NCI-H2196 treated with DMSO at 0.1 percent for 48 hours (cell line): ENCODE measurements around the gene SLMAP.
"Not testable (repeated sequence)": the region's sequence is repeated elsewhere in the genome, so short reads cannot be mapped to it uniquely, and the experiment has no call there.

Experiments
- DNase-seq: peaks from one replicate; lab custom pipeline; 2025; ENCODE audit not compliant: unreplicated experiment; lab: John Stamatoyannopoulos, UW

Gene SLMAP

DNA sequence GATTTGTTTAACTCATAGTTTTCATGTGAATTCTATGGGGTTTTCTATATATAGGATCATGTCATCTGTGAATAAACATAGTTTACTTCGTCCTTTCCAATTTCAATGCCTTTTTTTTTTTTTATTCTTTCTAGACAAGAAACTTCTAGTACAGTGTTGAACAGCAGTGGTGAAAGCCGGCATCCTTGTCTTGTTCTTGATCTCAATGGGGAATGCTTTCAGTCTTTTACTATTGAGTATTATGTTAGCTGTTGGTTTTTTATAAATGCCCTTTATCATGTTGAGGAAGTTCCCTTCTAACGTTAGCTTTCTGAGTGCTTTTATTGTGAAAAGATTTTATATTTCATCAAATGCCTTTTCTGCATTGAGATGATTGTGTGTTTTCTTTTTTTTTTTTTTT, 69.0 kb downstream of the SLMAP start:
- DNase-seq = no peak

DNA sequence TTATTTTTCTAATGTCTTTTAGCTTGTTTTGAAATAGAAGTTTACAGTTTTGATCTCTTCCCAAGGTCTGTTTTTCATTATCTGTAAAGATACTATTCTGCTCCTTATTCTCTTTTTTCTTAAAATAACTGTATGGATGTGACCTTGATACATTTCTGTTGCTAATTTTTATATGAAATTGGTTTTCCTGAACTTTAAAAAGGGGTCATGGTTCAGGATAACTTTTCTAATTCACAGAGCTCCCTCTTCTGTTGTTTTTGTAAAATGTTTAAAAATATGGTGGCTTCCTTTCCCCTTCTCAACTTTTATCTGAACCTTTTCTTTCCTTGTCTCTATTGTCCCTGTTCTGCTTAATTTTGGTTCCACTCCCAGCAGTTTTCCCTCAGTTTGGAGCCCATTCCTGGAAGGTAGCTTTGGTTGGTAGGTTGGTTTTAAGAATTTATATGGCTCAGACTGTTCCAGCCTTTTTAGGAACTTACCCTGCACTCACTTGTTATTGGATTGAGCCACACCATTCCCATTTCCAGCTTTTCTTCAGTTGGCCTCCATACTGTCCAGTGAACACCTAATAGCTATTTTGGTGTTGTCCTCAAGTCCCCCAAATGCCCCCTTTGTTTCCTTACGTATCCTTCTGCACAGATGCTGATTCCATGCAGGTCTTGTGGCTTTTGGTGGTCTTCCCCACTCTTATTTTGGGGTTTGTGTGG, 70.3 kb downstream of the SLMAP start:
- DNase-seq = no peak

DNA sequence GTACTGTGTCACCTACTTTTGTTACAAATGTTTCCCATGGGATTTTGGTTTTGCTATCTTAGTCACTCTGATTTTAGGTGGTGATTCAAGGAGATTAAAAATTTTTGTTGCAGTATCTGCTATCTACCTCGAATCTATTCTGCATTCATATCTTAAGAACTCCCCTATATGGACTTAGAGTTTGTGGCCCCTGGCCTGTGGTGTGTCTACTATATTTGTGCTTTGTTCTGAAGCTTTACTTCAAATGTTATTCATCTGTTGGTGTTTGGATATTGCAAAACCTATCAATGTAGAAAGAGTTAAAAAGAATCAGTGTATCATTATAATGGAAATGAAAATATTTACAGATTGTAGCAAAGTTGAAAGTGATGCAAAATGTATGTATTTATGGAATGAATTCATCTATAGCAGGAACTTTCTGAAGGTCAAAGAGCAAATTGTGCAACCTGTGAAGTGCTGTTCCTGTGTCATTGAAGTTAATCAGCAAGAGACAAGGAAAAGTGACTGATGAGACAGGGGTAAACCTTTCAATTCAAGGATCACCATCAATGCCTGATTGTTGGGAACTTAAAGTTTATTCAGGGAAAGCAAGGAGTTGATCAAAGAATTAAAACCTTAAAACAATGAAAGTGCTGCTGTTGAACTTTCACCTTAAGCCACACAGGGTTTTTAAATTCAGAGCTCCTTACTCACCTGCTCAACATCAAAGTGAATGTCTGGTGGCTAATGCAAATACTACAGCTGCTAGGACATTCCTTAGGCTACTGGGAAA, 71.0 kb downstream of the SLMAP start:
- DNase-seq = no peak

DNA sequence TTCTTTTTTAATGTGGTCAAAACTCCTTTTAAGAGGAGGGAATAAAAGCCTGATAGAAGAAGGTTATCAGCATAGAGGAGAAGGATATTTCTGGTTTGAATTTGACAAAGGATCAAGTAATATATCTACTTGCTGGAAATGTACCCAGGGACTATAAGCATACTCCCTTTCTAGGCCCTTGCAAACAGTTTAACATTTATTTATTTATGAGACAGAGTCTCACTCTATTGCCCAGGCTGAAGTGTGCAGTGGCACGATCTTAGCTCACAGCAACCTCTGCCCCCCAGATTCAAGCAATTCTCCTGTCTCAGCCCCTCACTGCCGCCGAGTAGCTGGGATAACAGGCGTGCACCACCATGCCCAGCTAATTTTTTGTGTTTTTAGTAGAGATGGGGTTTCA, 71.6 kb downstream of the SLMAP start:
- no peak for DNase-seq

DNA sequence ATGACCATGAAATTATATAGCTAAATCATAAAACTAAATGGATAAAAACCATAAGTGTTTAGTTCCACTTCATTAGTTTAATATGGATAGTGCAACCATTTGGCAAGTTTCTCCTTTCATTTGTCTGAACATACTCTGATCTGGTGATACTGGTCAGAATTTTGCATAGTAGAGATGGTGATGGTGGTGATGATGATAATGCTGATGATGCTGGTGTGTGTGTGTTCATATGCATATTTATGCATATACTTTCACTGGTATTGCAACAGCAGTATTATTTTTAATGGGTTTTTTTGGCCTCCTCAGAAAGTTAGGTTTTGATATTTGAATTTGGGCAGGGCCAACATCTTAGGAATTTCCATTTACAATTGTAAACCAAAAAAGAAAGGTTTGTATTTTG, 76.4 kb downstream of the SLMAP start:
- no peak for DNase-seq

DNA sequence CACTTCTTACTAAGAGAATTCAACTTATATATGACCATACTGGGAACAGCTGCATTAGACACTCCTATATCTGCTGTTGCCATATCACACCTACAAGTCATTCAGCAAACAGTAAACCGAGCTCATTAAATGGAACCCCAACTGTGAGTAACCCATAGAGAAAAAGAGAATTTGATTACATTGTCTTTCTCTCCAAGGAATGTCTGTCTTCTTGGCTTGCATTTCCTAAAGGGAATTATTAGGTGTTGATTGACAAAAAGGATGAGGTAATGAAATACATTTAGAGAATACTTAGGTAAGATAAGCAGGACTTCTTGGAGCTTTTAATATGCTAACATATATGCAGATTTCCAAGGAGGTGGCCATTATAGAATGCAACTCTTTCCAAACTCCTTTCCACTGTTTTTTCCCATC, 76.8 kb downstream of the SLMAP start:
- no peak for DNase-seq

DNA sequence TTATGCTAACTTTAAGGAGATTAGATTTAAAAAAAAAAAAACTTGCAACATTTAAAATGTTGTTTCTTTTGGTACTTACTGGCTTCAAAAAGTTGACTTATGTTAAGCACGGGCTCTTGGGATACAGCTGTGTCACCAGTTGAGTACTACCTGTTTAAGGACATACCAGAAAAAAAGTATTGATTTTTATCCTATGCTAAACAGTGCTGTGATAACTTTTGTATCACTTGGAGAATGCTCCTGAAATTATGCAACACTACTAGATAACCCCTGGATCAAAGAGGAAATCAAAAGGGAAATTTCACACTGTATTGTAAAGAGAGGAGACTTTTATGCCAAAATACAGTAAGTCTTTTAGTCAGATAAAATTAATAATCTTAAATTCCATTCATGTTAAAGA, 77.7 kb downstream of the SLMAP start:
- no peak for DNase-seq

DNA sequence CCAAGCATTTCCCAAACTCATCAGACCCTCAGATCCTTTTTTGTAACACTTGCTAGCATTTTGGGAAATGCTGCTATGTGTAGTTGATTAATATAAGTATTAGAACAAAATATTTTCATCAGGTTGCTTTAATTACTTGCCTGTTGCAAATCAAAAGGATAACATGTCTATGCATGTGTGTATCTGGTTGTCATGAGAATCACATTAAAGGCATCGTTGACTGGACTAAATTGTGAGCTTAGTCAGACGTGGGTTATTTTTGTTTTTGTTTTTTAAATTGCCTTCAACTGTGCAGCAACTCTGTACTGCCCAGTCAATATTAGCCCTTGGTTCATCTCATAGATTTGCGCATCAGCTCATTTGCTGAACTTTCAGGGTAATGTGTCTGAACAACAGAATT, 81.6 kb downstream of the SLMAP start:
- DNase-seq = no peak

DNA sequence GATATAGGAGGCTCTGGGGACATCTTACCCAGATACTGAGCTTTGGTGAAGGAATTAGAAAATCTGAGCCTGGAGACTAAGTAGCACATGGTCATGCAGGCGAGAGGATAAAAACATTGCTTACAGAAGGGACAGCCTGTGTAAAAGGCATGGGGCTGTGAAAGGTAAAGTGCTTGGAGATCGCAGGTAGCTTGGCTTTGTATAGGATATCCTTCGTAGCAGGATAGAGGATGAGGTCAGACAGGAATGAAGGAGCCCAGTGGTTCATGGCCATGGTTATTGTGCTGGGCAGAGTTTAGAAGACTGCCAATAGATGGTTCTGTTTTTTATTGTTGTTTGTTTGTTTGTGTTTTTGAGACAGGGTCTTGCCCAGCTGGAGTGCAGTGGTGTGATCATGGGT, 82.5 kb downstream of the SLMAP start:
- DNase-seq = no peak

DNA sequence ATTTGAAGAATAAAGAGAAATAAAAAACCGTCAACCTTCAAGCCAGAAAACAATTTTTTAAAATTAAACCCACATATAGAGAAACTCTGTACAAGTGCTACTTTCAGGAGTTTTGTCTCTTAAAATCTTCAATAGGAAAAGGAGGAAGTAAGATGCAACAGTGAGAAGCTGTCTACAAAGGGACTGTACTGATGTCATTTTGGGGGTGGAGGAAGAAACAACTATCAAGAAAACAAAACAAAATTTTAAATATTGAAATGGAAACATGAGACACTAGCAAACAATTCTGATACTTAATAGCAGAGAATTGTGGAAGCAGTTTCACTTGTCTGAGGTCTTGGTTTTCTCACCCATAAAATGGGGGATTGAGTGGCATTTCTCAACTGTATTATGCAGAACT, 84.4 kb downstream of the SLMAP start:
- DNase-seq = no peak

DNA sequence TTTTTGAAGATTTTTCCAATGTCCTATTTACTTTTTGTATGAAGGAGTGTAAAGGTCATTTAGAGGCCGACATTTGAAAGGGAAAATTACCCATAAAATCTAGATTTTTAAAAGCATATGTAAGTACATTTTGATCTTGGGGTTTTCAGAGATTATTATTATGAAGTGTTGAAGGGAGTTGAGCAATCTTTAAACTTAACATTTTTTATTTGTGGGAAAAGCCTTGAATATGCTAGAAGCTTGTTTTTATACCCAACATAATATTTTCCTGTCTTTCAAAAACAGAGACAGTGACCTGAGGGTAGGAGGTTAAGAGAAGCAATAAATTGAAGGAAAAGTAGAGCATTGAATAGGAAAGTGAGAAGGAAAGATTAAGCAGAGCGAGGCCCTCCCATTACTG, 85.7 kb downstream of the SLMAP start:
- DNase-seq = no peak

DNA sequence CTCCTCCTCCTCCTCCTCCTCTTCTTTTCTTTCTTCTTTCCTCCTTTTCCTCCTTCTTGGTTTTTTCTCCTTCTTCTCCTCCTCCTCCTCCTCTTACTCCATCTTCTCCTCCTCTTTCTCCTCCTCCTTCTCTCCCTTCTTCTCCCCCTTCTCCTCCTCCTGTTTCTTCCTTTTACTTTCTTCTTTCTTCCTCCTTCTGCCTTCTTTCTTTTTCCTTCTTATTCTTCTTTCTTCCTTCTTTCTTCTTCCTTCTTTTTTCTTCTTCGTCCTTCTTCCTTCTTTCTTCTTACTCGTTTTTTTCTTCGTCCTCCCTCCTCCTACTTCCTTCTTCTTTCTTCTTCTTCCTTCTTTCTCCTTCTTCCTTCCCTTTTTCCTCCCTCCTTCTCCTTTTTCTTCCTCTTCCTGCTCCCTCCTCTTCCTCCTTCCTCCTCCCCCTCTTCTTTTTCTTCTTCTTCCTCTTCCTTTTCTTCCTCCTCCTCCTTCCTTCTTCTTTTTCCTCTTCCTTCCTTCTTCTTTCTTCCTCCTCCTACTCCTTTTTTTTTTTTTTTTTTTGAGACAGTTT, 92.1 kb downstream of the SLMAP start:
- no peak for DNase-seq

DNA sequence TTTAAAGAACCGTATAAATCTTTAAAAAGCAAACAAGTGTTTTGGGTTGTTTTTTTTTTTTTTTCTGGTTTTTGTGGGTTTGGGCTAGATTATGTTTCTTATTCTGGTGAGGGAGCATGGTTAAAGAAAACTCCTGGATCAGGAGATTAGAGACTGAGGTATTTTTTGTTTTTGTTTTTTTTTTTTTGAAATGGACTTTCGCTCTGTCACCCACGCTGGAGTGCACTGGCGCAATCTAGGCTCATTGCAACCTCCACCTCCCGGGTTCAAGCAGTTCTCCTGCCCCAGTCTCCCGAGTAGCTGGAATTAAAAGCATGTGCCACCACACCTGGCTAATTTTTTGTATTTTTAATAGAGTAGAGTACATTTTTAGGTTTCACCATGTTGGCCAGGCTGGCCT, 95.2 kb downstream of the SLMAP start:
- DNase-seq = no peak

DNA sequence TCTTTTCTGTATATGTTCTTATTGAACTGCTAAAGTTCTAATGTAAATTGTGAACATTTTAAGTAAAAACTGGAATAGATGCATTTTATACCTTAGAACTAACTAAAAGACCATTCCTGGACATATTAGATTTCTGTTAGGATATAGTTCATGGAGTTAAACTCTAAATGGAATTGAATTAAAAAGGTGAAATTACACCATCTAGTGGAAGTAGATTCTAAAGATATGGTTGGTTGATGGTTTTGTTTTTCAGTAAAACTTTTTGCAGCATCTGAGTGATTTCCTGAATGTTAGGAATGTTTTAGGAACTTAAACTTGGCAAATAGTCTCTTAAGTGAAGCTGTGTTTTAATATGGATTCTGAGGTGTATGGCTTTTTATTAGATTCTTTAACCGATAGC, 96.8 kb downstream of the SLMAP start:
- DNase-seq = no peak

DNA sequence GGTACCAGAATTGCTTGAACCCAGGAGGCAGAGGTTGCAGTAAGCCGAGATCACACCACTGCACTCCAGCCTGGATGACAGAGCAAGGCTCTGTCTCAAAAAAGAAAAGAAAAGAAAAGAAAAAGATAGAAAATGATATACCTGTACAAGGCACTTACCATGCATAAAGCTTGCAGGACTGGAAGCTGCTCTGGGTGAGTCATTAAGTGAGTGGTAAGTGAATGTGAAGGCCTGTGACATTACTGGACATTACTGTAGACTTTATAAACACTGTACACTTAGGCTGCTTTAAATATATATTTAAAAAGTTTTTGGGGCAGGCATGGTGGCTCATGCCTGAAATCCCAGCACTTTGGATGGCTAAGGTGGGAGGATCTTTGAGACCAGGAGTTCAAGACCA, 99.2 kb downstream of the SLMAP start:
- no peak for DNase-seq

DNA sequence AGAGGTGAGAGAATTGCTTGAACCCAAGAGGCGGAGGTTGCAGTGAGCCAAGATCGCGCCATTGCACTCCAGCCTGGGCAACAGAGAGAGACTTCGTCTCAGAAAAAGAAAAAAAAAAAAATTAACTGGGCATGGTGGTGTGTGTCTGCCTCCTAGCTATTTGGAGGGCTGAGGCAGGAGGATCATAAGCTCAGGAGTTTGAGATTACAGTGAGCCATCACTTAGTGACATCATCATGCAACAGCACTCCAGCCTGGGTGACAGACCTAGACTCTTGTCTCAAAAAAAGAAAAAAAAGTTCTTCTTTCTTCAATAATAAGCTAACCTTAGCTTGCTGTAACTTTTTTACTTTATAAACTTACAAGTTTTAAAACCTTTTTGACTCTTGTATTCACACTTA, 99.8 kb downstream of the SLMAP start:
- no peak for DNase-seq

DNA sequence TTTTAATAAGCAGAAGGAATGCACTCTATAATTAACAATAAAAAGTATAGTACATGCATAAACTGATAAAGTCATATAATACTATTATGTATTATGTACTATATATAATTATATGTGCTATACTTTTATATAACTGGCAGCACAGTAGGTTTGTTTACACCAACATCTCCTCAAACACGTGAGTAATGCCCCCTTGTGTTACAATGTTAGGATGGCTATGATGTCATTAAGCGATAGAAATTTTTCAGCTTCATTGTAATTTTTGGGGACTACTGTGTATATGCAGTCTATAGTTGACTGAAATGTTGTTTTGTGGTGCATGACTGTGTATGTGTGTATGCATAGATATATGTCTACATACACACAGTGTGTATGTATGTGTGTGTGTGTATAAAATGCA, 100.6 kb downstream of the SLMAP start:
- no peak for DNase-seq

DNA sequence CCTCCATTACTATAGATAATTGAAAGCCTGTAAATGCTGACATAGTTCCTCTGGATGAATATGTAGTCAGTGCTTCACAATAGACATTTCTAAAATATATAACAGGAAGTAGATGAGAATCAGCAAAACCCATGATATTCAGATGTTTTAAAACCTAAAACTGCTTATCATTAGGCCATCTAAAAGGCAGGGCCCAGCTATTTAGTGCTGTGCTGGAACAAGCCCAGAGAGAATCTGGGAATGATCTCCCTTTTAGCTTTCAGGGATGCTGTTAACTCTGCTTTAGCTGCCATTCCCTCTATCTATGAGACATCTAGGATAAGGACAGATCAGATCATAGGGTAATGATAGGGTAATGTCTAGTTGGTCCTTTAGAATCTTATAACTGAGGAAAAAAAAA, 106.8 kb downstream of the SLMAP start:
- DNase-seq = no peak

DNA sequence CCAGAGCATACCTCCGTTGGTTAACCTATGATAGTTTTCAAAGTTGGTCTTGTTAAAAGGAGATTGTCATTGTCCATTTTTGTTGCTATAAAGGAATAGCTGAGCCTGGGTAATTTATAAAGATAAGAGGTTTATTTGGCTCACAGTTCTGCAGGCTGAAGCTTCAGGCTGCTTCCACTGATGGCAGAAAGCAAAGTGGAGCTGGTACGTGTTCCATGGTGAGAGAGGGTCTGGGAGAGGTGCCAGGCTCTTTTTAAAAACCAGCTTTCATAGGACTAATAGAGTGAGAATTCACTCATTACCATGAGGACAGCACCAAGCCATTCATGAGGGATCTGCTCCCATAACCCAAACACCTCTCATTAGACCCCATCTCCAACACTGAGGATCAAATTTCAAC, 107.3 kb downstream of the SLMAP start:
- no peak for DNase-seq

DNA sequence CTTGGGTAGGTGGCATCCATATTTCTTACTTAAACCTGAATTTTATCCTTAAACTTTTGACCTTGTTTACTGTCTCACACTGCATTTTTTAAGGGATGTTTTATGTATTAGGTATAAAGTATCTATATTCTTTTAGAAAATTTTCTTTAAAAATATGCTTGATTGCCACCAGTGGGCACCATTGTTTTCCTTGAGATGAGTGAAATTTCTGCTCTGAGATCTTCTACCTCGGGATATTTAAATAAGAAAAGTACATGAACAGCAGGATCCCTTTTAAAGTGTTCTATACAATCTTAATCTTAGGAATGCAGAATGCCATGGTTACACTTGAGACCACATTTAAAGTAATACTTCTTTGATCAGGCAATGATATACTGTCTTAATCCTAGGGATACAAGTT, 108.7 kb downstream of the SLMAP start:
- DNase-seq = no peak

DNA sequence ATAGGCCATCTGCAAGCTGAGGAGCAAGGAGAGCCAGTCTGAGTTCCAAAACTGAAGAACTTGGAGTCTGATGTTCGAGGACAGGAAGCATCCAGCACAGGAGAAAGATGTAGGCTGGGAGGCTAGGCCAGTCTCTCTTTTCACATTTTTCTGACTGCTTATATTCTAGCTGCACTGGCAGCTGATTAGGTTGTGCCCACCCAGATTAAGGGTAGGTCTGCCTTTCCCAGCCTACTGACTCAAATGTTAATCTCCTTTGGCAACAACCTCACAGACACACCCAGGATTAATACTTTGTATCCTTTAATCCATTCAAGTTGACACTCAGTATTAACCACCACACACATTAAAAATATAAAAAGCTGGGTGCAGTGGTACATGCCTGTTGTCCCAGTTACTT, 113.0 kb downstream of the SLMAP start:
- not testable (repeated sequence) for DNase-seq

DNA sequence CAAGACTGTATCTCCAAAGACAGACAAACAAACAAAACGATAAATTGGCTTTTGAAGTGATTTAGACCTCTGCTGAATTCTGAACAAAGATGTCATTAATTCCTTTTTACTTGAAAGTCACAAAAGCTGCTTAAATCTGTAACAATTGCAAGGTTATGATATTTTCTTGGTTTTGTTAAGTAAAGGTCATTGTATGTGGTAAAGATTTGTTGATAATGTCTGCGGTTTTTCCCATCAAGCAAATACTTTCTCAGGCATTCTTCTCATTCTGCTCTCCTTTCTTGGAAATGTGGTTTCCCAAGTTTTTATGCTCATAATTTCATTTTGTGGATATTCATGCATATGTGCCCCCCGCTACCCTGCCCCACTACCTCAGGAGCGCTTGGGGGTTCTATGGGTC, 116.5 kb downstream of the SLMAP start:
- no peak for DNase-seq

DNA sequence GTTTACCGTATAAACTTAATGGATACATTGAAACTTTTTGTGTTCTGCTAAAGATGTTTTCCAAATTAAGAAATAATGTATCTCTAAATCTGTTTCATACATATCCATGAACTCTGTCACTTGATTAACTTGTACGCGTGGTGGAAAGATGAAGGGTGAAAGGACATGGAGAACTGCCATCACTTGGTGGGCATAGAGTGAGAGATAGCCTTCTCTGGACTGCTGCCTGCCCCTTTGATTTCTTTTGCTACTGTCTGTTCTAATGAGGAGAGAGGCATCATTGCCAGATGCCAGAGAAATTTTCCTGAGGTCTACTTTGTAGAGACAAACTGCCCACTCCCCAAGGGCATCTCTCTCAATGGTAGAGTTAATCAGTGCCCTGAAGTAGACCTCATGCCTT, 120.5 kb downstream of the SLMAP start:
- no peak for DNase-seq
